BLaER1 (cell line): ENCODE data around the gene RNF169.
"Not testable (repeated sequence)": the region's sequence is repeated elsewhere in the genome, so short reads cannot be mapped to it uniquely, and the experiment has no call there.

Experiments used
- H3K27ac ChIP-seq: shearing (Covaris generic); formaldehyde crosslinking; 2 replicates; pipeline ENCODE4 v1.8.1; 2022
- H3K27me3 ChIP-seq: shearing (Covaris generic); formaldehyde crosslinking; 2 replicates; pipeline ENCODE4 v1.8.1; 2022
- H3K36me3 ChIP-seq: shearing (Covaris generic); formaldehyde crosslinking; 2 replicates; pipeline ENCODE4 v1.8.1; 2022
- H3K4me1 ChIP-seq: shearing (Covaris generic); formaldehyde crosslinking; 2 replicates; pipeline ENCODE4 v1.8.1; 2022
- H3K4me2 ChIP-seq: shearing (Covaris generic); formaldehyde crosslinking; 2 replicates; pipeline ENCODE4 v1.8.1; 2022
- H3K4me3 ChIP-seq: shearing (Covaris generic); formaldehyde crosslinking; 2 replicates; pipeline ENCODE4 v1.8.1; 2022
- H3K9ac ChIP-seq: shearing (Covaris generic); formaldehyde crosslinking; 2 replicates; pipeline ENCODE4 v1.8.1; 2022
- H3K9me3 ChIP-seq: shearing (Covaris generic); formaldehyde crosslinking; 2 replicates; pipeline ENCODE4 v1.8.1; 2022
- H4K20me1 ChIP-seq: shearing (Covaris generic); formaldehyde crosslinking; 2 replicates; pipeline ENCODE4 v1.8.1; 2022
- Cebpa-rat ChIP-seq: shearing (Covaris generic); IDR thresholded peaks from 2 replicates; pipeline ENCODE4 v1.8.1; 2022

RNF169 gene

GRCh38 chr11:74766905-74767304 lies 18.3 kb downstream of the RNF169 start:
- no peak for TF ChIP-seq Cebpa-rat
- no peak overlapping the region for H3K4me2 ChIP-seq
- no peak overlapping the region for H3K9ac ChIP-seq
- H3K4me3 ChIP-seq, result no peak overlapping the region
- no peaks in the 10 kb centered on the region for H3K27me3 ChIP-seq
- no peaks in the 10 kb centered on the region for H3K4me1 ChIP-seq
- H4K20me1 ChIP-seq, result peaks cover 66% of the 10 kb centered on the region
- peaks cover 33% of the 10 kb centered on the region for H3K9me3 ChIP-seq
- peaks cover 49% of the 10 kb centered on the region for H3K36me3 ChIP-seq
- no peak overlapping the region for H3K27ac ChIP-seq

DNA sequence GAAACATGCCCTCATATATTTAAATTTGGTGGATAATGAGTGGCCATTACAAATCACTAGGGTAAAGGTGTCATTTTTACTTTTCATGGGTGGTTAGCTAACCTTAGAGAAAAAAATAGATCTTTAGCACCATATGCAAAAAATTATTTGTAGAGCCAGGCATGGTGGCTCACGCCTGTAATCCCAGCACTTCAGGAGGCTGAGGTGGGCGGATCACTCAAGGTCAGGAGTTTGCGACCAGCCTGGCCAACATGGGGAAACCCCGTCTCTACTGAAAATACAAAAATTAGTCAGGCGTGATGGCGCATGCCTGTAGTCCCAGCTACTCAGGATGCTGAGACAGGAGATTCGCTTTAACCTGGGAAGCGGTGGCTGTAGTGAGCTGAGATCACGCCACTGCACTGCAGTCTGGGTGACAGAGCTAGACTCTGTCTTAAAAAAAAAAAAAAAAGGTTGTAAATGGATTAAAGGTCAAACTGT lies 19.6 kb downstream of the RNF169 start:
- peaks cover 40% of the 10 kb centered on the region for H3K36me3 ChIP-seq
- H3K27me3 ChIP-seq, H3K4me3 ChIP-seq, H3K9ac ChIP-seq, H3K27ac ChIP-seq, H3K4me2 ChIP-seq, H3K4me1 ChIP-seq: not testable (repeated sequence)
- H3K9me3 ChIP-seq, result peaks cover 23% of the 10 kb centered on the region
- peaks cover 71% of the 10 kb centered on the region for H4K20me1 ChIP-seq

DNA sequence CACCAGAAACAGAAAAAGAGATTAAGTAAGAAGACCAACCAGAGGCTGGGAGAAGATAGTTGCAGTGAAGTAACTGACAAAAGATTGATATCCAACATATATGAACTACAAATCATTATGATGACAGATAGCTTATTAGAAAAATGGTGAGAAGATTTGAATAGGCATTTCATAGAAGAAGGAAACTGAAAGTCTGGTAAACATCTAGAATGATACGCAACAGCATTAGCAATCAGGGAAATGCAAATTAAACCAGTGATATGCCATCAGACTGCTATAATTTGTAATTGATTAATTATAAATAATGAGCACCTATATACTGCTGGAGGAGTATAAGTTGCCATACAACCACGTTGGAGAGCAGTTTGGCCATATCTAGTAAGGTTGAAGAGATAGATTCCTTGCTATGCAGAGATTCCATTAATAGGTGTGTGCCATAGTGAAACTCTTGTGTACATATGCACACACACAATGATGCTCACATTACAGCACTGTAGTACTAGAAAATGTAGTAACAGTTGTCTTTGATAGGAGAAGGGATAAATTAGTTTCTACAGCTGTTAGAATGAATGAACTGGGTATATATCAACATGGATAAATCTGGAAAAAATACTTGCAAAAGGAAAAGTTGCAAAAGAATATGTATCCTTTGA lies 20.5 kb downstream of the RNF169 start:
- Histone ChIP-seq H3K27ac (no peak overlapping the region), H3K9me3 (peaks cover 14% of the 10 kb centered on the region), H3K4me2 (no peak overlapping the region), H3K27me3 (no peaks in the 10 kb centered on the region), H3K4me1 (no peaks in the 10 kb centered on the region), H3K9ac (no peak overlapping the region), H3K4me3 (no peak overlapping the region), H4K20me1 (peaks cover 71% of the 10 kb centered on the region), H3K36me3 (peaks cover 30% of the 10 kb centered on the region)
- no peak for TF ChIP-seq Cebpa-rat

DNA sequence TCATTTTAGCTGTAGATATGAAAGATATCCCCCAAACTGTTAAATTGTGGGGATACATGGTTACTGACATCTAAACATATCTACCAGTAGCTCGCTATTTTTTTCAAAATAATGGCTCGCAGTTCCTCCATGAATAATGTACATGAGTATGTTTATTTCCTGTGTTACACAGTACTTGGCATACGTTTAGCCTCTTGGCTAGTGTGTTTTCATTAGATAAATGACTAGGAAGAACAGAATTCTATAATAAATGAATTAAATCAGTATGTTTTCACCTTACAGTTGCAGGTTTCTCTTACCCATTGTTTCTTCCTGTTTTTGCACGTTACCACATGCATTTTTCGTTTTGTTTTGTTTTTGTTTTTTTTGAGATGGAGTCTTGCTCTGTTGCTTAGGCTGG lies 21.8 kb downstream of the RNF169 start:
- Histone ChIP-seq H3K27ac (no peak overlapping the region), H3K36me3 (peaks cover 21% of the 10 kb centered on the region), H3K9ac (no peak overlapping the region), H3K27me3 (no peaks in the 10 kb centered on the region), H3K4me2 (no peak overlapping the region), H3K9me3 (0 out of 2 replicates have a peak, but pooled peaks cover 2% of the 10 kb centered on the region), H3K4me3 (no peak overlapping the region), H4K20me1 (peaks cover 81% of the 10 kb centered on the region), H3K4me1 (no peaks in the 10 kb centered on the region)
- TF ChIP-seq Cebpa-rat, result no peak

DNA sequence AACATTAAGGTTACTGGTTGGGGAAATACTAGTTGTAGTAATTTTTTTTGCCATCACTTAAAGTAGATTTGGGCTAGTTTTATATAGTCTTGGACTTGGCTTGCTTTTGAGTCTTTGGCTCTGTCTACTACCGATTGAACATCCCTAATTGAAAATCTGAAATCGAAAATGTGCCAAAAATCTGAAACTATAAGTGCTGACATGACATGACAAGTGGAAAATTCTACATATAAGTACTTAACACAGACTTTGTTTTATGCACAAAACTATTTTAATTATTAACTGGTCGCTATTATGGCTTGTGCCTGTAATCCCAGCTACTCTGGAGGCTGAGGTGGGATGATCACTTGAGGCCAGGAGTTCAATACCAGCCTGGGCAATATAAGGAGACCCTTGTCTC lies 22.5 kb downstream of the RNF169 start:
- peaks cover 88% of the 10 kb centered on the region for H4K20me1 ChIP-seq
- H3K27me3 ChIP-seq, result no peaks in the 10 kb centered on the region
- no peak overlapping the region for H3K27ac ChIP-seq
- peaks cover 21% of the 10 kb centered on the region for H3K36me3 ChIP-seq
- no peak overlapping the region for H3K4me2 ChIP-seq
- no peaks in the 10 kb centered on the region for H3K9me3 ChIP-seq
- no peak for TF ChIP-seq Cebpa-rat
- no peaks in the 10 kb centered on the region for H3K4me1 ChIP-seq
- no peak overlapping the region for H3K4me3 ChIP-seq
- H3K9ac ChIP-seq, result no peak overlapping the region

DNA sequence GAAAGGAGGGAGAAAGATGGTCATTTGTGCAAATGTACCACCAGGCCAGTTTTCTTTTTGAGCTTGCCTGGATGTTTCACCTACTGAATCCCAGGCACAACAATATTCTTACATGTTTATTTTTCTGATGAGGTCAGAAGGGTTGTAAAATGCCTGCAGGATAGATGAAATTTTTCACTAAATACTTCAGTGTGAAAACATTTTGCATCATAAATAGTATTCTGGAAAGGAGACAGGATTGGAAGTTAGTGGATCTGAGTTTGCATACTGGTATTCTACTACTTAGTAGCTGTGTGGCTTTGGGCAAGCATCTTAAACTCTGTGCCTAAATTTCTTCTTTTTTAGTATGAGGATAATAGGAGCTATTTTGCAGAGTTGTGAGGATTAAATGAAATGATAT lies 24.8 kb downstream of the RNF169 start:
- no peak for TF ChIP-seq Cebpa-rat
- Histone ChIP-seq H3K9ac (no peak overlapping the region), H3K4me3 (no peak overlapping the region), H3K27me3 (no peaks in the 10 kb centered on the region), H4K20me1 (peaks cover 98% of the 10 kb centered on the region), H3K36me3 (peaks cover 29% of the 10 kb centered on the region), H3K27ac (no peak overlapping the region), H3K9me3 (no peaks in the 10 kb centered on the region), H3K4me2 (no peak overlapping the region), H3K4me1 (no peaks in the 10 kb centered on the region)

GRCh38 chr11:74775762-74776161 lies 27.1 kb downstream of the RNF169 start:
- Histone ChIP-seq H3K4me1 (no peaks in the 10 kb centered on the region), H3K4me3 (no peak overlapping the region), H3K9me3 (no peaks in the 10 kb centered on the region), H3K36me3 (peaks cover 31% of the 10 kb centered on the region), H3K4me2 (no peak overlapping the region), H3K27me3 (no peaks in the 10 kb centered on the region), H3K9ac (no peak overlapping the region), H4K20me1 (peaks cover 98% of the 10 kb centered on the region), H3K27ac (no peak overlapping the region)
- TF ChIP-seq Cebpa-rat, result no peak

- peaks cover under 1% of the 10 kb centered on the region; the same call in 1 of the 2 replicates for H3K4me1 ChIP-seq
These were observed 27.9 kb downstream of the RNF169 start for GRCh38 chr11:74776546-74776945.

DNA sequence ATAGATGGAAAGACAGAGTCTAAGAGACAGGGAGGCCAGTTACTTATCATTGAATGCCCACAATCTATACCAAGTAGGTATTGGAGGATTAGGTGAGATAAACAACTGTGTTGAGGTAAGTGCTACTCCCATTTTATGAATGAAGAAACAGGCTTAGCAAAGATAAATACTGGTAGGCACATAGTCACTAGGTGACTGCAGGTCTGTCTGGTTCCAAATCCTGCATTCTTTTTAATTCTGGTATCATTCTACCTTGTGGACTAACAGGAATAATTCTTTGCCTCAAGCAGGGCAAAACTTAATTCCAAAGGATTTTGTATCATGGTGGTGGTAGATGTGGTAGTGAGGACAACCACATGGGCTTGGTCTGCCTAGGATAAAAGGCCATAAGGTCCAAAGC lies 28.4 kb downstream of the RNF169 start:
- no peak overlapping the region for H3K4me3 ChIP-seq
- H3K4me1 ChIP-seq, result peaks cover 5% of the 10 kb centered on the region
- no peak overlapping the region for H3K27ac ChIP-seq
- H3K27me3 ChIP-seq, result no peaks in the 10 kb centered on the region
- no peak for TF ChIP-seq Cebpa-rat
- H3K36me3 ChIP-seq, result peaks cover 21% of the 10 kb centered on the region
- H3K4me2 ChIP-seq, result no peak overlapping the region
- peaks cover 98% of the 10 kb centered on the region for H4K20me1 ChIP-seq
- no peaks in the 10 kb centered on the region for H3K9me3 ChIP-seq
- no peak overlapping the region for H3K9ac ChIP-seq

More at GRCh38 chr11:74776546-74776945, 27.9 kb downstream of the RNF169 start:
- Histone ChIP-seq H3K27me3 (no peaks in the 10 kb centered on the region), H3K27ac (no peak overlapping the region), H3K4me3 (no peak overlapping the region), H3K9ac (no peak overlapping the region), H3K36me3 (peaks cover 23% of the 10 kb centered on the region), H4K20me1 (peaks cover 98% of the 10 kb centered on the region), H3K4me2 (no peak overlapping the region), H3K9me3 (no peaks in the 10 kb centered on the region)
- TF ChIP-seq Cebpa-rat, result no peak

- H3K27me3 ChIP-seq, result no peaks in the 10 kb centered on the region
- peaks cover 21% of the 10 kb centered on the region for H3K36me3 ChIP-seq
- H3K4me3 ChIP-seq, result no peak overlapping the region
- H3K4me2 ChIP-seq, result no peak overlapping the region
- peaks cover 98% of the 10 kb centered on the region for H4K20me1 ChIP-seq
- peaks cover 14% of the 10 kb centered on the region for H3K4me1 ChIP-seq
- no peaks in the 10 kb centered on the region for H3K9me3 ChIP-seq
- TF ChIP-seq Cebpa-rat, result no peak
- H3K9ac ChIP-seq, result no peak overlapping the region
- H3K27ac ChIP-seq, result no peak overlapping the region
These were observed 29.2 kb downstream of the RNF169 start for GRCh38 chr11:74777877-74778276.

DNA sequence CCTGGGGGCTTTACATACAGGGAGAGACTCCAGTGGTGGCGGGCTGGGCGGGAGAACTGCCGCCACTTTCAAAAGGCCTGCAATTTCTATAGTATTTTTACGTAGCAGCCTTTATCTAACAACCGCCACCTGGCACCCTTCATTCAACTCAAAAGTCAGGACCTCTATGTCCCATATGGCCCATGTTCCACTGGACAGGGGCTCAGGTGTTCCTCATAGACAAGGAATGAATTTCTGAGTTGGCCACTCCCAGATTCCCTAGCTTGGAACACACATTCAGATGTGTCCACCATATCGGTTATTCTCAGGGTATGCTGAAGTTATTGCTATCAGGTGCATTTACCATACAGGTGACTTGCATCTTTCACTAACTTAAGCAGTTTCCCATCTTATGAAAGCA lies 29.9 kb downstream of the RNF169 start:
- Histone ChIP-seq H4K20me1 (peaks cover 98% of the 10 kb centered on the region), H3K4me1 (peaks cover 21% of the 10 kb centered on the region), H3K9ac (no peak overlapping the region), H3K27ac (no peak overlapping the region), H3K4me3 (no peak overlapping the region), H3K4me2 (no peak overlapping the region), H3K36me3 (peaks cover 21% of the 10 kb centered on the region), H3K9me3 (no peaks in the 10 kb centered on the region), H3K27me3 (no peaks in the 10 kb centered on the region)
- no peak for TF ChIP-seq Cebpa-rat
